Liver (tissue), 3 donors: ENCODE measurements around the gene EPHB2.

Experiments
- EGR1 ChIP-seq, 2 donors: IDR thresholded peaks; 2 replicates each; pipeline ENCODE4 v1.6.1; 2016 to 2018; ENCODE audit warnings: antibody characterized with exemption in 2 of 2, low read depth in 2 of 2
- GABPA ChIP-seq, 2 donors: IDR thresholded peaks in 1 of 2; conservative IDR thresholded peaks in 1 of 2; 2 replicates each; pipeline ENCODE4 v1.6.1; 2016; ENCODE audit warnings: antibody characterized with exemption in 2 of 2, mild to moderate bottlenecking in 1 of 2, moderate library complexity in 1 of 2
- JUND ChIP-seq, 2 donors: IDR thresholded peaks; 2 replicates each; pipeline ENCODE4 v1.6.1; 2016; ENCODE audit warnings: antibody characterized with exemption in 2 of 2
- RAD21 ChIP-seq, 2 donors: IDR thresholded peaks; 2 replicates each; pipeline ENCODE4 v1.6.1; 2016; ENCODE audit warnings: antibody characterized with exemption in 2 of 2, mild to moderate bottlenecking in 2 of 2
- RXRA ChIP-seq, 2 donors: IDR thresholded peaks; 2 replicates each; pipeline ENCODE4 v1.6.1; 2017 to 2018; ENCODE audit warnings: antibody characterized with exemption in 2 of 2, mild to moderate bottlenecking in 1 of 2
- SP1 ChIP-seq: IDR thresholded peaks from 2 replicates; pipeline ENCODE4 v1.6.1; 2018; ENCODE audit warnings: antibody characterized with exemption, mild to moderate bottlenecking
- TAF1 ChIP-seq: conservative IDR thresholded peaks from 2 replicates; pipeline ENCODE4 v1.6.1; 2016; ENCODE audit warnings: antibody characterized with exemption, mild to moderate bottlenecking
- YY1 ChIP-seq: IDR thresholded peaks from 2 replicates; pipeline ENCODE4 v1.6.1; 2016; ENCODE audit warnings: antibody characterized with exemption, mild to moderate bottlenecking
- TF ChIP-seq, protein P1 (sequence below): IDR thresholded peaks from 2 replicates; pipeline ENCODE4 v1.6.1; 2016; ENCODE audit warnings: antibody characterized with exemption
- TF ChIP-seq, protein P2 (sequence below): fragments of 150-350 bp; IDR thresholded peaks from 2 replicates; pipeline ENCODE4 v1.5.1; 2017; ENCODE audit warnings: improper control_type of control experiment, low read depth, low read length; ENCODE audit not compliant: missing input control
- TF ChIP-seq, protein P3 (sequence below): IDR thresholded peaks from 2 replicates; pipeline ENCODE4 v1.6.1; 2016; ENCODE audit warnings: antibody characterized with exemption, mild to moderate bottlenecking
- donor health status: healthy.
- donor health status: healthy.

DNA sequence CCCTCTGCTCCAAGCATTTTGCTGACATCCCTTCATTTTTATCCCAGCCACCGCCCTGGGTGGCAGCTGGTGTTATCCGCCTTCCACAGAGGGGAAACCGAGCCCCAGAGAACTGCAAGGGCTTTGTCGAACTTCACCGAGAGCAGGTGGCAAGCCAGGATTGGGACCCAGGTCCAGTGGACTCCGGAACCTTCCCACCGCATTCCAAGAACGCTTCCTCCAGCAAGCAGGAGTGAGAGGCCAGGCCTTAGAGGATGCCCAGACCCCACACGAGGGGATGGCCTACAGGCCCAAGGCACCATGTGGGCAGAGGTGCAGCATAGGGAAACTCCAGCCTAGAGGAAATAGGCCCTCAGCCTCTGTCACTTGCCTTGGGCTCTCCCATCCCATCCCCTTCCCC, 90.7 kb downstream of the EPHB2 start:
- TF ChIP-seq, protein P1, sequence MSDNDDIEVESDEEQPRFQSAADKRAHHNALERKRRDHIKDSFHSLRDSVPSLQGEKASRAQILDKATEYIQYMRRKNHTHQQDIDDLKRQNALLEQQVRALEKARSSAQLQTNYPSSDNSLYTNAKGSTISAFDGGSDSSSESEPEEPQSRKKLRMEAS, result no peak
- TF ChIP-seq, protein P2, sequence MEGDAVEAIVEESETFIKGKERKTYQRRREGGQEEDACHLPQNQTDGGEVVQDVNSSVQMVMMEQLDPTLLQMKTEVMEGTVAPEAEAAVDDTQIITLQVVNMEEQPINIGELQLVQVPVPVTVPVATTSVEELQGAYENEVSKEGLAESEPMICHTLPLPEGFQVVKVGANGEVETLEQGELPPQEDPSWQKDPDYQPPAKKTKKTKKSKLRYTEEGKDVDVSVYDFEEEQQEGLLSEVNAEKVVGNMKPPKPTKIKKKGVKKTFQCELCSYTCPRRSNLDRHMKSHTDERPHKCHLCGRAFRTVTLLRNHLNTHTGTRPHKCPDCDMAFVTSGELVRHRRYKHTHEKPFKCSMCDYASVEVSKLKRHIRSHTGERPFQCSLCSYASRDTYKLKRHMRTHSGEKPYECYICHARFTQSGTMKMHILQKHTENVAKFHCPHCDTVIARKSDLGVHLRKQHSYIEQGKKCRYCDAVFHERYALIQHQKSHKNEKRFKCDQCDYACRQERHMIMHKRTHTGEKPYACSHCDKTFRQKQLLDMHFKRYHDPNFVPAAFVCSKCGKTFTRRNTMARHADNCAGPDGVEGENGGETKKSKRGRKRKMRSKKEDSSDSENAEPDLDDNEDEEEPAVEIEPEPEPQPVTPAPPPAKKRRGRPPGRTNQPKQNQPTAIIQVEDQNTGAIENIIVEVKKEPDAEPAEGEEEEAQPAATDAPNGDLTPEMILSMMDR, result no peak
- TF ChIP-seq TAF1, result no peak
- TF ChIP-seq RAD21 (IDR thresholded peaks at IDR 0.05), result no peak
- TF ChIP-seq SP1, result no peak
- TF ChIP-seq, protein P3, sequence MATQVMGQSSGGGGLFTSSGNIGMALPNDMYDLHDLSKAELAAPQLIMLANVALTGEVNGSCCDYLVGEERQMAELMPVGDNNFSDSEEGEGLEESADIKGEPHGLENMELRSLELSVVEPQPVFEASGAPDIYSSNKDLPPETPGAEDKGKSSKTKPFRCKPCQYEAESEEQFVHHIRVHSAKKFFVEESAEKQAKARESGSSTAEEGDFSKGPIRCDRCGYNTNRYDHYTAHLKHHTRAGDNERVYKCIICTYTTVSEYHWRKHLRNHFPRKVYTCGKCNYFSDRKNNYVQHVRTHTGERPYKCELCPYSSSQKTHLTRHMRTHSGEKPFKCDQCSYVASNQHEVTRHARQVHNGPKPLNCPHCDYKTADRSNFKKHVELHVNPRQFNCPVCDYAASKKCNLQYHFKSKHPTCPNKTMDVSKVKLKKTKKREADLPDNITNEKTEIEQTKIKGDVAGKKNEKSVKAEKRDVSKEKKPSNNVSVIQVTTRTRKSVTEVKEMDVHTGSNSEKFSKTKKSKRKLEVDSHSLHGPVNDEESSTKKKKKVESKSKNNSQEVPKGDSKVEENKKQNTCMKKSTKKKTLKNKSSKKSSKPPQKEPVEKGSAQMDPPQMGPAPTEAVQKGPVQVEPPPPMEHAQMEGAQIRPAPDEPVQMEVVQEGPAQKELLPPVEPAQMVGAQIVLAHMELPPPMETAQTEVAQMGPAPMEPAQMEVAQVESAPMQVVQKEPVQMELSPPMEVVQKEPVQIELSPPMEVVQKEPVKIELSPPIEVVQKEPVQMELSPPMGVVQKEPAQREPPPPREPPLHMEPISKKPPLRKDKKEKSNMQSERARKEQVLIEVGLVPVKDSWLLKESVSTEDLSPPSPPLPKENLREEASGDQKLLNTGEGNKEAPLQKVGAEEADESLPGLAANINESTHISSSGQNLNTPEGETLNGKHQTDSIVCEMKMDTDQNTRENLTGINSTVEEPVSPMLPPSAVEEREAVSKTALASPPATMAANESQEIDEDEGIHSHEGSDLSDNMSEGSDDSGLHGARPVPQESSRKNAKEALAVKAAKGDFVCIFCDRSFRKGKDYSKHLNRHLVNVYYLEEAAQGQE, result no peak
- no peak for TF ChIP-seq JUND (IDR thresholded peaks at IDR 0.05)
- TF ChIP-seq RXRA (IDR thresholded peaks at IDR 0.05), result no peak
- TF ChIP-seq EGR1 (IDR thresholded peaks at IDR 0.05; ENCODE audit: low read depth in 2 of 2), result no peak
- TF ChIP-seq GABPA (IDR thresholded peaks at IDR 0.05 in 1 of 2, conservative IDR thresholded peaks at IDR 0.05 in 1 of 2), result no peak
- TF ChIP-seq YY1, result no peak
